Measurements from ENCODE around the gene ZKSCAN4.

DNA sequence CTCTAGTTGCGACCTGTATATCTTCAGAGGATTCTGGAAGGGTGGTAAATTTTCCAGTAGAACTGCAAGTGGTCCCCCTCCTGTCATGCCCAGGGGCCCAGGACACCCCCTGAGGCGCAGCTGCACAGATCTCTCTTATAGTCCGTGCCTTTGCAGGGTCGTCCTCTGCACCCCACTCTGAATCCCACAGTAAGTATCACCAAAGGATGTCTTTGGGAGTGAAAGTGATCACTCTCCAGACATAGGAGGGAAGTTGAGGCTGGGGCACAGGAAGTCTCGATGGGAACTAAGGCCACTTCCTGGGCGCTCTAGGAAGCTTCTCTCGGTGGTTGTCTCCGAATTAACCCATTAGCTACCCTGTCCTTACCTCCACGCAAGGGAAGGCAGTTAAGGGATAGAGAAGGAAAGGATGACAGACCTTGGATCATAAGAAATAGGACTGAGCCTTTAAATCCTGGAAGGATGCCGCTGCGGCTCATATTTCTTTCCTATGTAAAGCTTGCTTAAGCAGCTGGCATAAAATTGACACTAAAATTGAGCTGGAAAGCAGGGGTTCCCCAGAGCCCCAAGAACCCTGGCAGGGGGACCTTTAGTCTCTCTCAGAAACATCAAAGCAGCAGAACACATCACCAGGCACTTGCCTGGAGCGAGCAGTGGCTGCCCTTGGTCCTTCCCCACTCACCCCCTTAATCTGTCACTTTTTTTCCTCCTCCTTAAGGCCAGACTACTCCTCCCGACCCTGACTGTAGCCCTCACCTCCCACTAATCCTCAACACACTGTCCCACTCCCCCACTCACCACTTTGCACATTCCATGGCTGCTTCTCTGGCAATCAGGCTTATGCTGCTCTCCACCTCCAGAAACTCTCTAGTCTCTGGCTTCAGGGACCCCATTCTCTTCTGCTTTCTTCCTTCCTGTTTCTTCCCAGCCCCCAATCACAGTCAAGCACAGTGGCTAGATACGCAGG is at the start of gene ZKSCAN4:
- no peak for TF ChIP-seq FOXJ3 (CRISPR knock-in tag; IDR thresholded peaks at IDR 0.05; ENCODE audit: borderline replicate concordance)
- TF ChIP-seq, protein P1, sequence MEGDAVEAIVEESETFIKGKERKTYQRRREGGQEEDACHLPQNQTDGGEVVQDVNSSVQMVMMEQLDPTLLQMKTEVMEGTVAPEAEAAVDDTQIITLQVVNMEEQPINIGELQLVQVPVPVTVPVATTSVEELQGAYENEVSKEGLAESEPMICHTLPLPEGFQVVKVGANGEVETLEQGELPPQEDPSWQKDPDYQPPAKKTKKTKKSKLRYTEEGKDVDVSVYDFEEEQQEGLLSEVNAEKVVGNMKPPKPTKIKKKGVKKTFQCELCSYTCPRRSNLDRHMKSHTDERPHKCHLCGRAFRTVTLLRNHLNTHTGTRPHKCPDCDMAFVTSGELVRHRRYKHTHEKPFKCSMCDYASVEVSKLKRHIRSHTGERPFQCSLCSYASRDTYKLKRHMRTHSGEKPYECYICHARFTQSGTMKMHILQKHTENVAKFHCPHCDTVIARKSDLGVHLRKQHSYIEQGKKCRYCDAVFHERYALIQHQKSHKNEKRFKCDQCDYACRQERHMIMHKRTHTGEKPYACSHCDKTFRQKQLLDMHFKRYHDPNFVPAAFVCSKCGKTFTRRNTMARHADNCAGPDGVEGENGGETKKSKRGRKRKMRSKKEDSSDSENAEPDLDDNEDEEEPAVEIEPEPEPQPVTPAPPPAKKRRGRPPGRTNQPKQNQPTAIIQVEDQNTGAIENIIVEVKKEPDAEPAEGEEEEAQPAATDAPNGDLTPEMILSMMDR (IDR thresholded peaks at IDR 0.05) = no peak
- no peak for TF ChIP-seq ESRRA (CRISPR knock-in tag; IDR thresholded peaks at IDR 0.05; ENCODE audit: borderline replicate concordance)
- TF ChIP-seq MYBL2 (CRISPR knock-in tag; IDR thresholded peaks at IDR 0.05) = no peak
- TF ChIP-seq, protein P2, sequence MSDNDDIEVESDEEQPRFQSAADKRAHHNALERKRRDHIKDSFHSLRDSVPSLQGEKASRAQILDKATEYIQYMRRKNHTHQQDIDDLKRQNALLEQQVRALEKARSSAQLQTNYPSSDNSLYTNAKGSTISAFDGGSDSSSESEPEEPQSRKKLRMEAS (CRISPR knock-in tag; IDR thresholded peaks at IDR 0.05) = 0 out of 2 replicates have a peak, but pooled peaks have one; percentile 30
- TF ChIP-seq, protein P3, sequence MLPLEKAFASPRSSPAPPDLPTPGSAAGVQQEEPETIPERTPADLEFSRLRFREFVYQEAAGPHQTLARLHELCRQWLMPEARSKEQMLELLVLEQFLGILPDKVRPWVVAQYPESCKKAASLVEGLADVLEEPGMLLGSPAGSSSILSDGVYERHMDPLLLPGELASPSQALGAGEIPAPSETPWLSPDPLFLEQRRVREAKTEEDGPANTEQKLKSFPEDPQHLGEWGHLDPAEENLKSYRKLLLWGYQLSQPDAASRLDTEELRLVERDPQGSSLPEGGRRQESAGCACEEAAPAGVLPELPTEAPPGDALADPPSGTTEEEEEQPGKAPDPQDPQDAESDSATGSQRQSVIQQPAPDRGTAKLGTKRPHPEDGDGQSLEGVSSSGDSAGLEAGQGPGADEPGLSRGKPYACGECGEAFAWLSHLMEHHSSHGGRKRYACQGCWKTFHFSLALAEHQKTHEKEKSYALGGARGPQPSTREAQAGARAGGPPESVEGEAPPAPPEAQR (CRISPR knock-in tag; IDR thresholded peaks at IDR 0.05) = no peak
